ENCODE data around the gene ZNF831.

DNA sequence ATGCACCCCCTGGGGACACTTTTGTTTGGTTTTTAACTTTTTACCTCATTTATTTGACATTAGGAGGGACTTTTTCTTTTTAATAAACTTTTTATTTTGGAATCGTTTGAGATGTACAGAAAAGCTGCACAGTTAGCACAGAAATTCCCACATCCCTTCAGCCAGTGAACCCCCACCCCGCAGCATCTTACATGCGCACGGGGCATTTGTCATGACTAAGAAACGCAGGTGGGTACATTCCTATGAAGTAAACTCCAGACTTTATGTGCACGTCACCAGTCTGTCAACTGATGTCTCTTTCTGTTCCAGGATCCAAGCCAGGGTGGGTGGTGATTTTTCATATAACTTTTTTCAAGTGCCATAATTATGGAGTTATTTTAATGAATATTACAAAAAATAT, 4.9 kb upstream of the ZNF831 start:
- TF ChIP-seq CTCF (IDR thresholded peaks at IDR 0.05) (no peak), EP300 (IDR thresholded peaks at IDR 0.05) (no peak), POLR2A (IDR thresholded peaks at IDR 0.05) (no peak)

All from ovary (tissue), 3 donors.